Keratinocyte (primary cell): ENCODE data around the gene SF3B4. TPM values are rescaled to one million over a fixed set of nuclear protein-coding genes. Genes with fewer than 3 reads are reported as not detected.

ENCODE experiments used
- DNase-seq: peaks from one replicate; pipeline ENCODE4 v3.0.0-alpha.2; 2011; ENCODE audit warnings: low read depth, missing footprints, low spot score
- FAIRE-seq: peaks from 2 replicates; lab custom pipeline; 2011; peaks lifted over from hg19 to GRCh38; lab: Jason Lieb, UNC
- H2AFZ ChIP-seq: 2 replicates; pipeline ENCODE4 v1.6.0; 2012; ENCODE audit warnings: low read length, control low read depth, inconsistent platforms; ENCODE audit not compliant: control insufficient read depth
- H3K27ac ChIP-seq: 2 replicates; pipeline ENCODE4 v1.5.1; 2011; ENCODE audit warnings: low read length; ENCODE audit not compliant: control insufficient read depth, insufficient read depth
- H3K27me3 ChIP-seq: 3 replicates; pipeline ENCODE4 v1.6.0; 2011; ENCODE audit warnings: low read length; ENCODE audit not compliant: control insufficient read depth, insufficient read depth; ENCODE audit errors: extremely low read depth
- H3K36me3 ChIP-seq, 2 experiments: 2 replicates in 1 of 2; 3 replicates in 1 of 2; pipeline ENCODE4 v1.5.1; 2011; ENCODE audit warnings: low read length in 2 of 2, mild to moderate bottlenecking in 1 of 2; ENCODE audit not compliant: control insufficient read depth in 2 of 2, insufficient read depth in 2 of 2; ENCODE audit errors: extremely low read depth in 1 of 2
- H3K4me1 ChIP-seq: 3 replicates; pipeline ENCODE4 v1.5.1; 2011; ENCODE audit warnings: low read length; ENCODE audit not compliant: control insufficient read depth, insufficient read depth; ENCODE audit errors: extremely low read depth
- H3K4me2 ChIP-seq: 3 replicates; pipeline ENCODE4 v1.6.0; 2011; ENCODE audit warnings: low read depth, low read length; ENCODE audit not compliant: control insufficient read depth, insufficient read depth; ENCODE audit errors: extremely low read depth
- H3K4me3 ChIP-seq, 3 experiments: fragments of 200-600 bp in 1 of 3; sonication (generic) in 1 of 3; 2 replicates in 2 of 3; 3 replicates in 1 of 3; pipeline ENCODE4 v1.5.1; 2011 to 2016; ENCODE audit warnings: low read length in 3 of 3, mild to moderate bottlenecking in 3 of 3, control low read depth in 2 of 3, inconsistent platforms in 1 of 3, low read depth in 1 of 3, mixed read lengths in 1 of 3, mixed run types in 1 of 3, moderate library complexity in 1 of 3; ENCODE audit not compliant: control insufficient read depth in 2 of 3, insufficient read depth in 2 of 3; ENCODE audit errors: extremely low read depth in 1 of 3
- H3K79me2 ChIP-seq: 2 replicates; pipeline ENCODE4 v1.6.0; 2012; ENCODE audit warnings: low read length; ENCODE audit not compliant: control insufficient read depth, insufficient read depth
- H3K9ac ChIP-seq: 3 replicates; pipeline ENCODE4 v1.6.0; 2011; ENCODE audit warnings: low read length; ENCODE audit not compliant: control insufficient read depth, insufficient read depth; ENCODE audit errors: extremely low read depth
- H3K9me1 ChIP-seq: 3 replicates; pipeline ENCODE4 v1.6.0; 2011; ENCODE audit warnings: low read length; ENCODE audit not compliant: control insufficient read depth, insufficient read depth; ENCODE audit errors: extremely low read depth
- H3K9me3 ChIP-seq: 2 replicates; pipeline ENCODE4 v1.5.1; 2012; ENCODE audit warnings: low read depth, low read length; ENCODE audit not compliant: control insufficient read depth
- H4K20me1 ChIP-seq: 3 replicates; pipeline ENCODE4 v1.6.0; 2011; ENCODE audit warnings: low read length; ENCODE audit not compliant: control insufficient read depth, insufficient read depth; ENCODE audit errors: extremely low read depth
- EZH2 ChIP-seq: IDR thresholded peaks from one replicate; pipeline ENCODE4 v1.6.1; 2012; ENCODE audit warnings: inconsistent platforms, mild to moderate bottlenecking, low read length, moderate library complexity
- dilution Hi-C: fragments of 300-500 bp; cut with MboI; formaldehyde crosslinking; loops from one replicate; pipeline ENCODE4 v1.7.0; 2020; ENCODE audit warnings: low sequenced_read_pairs; ENCODE audit not compliant: extremely low pct_ligation_motif_present
- polyA plus RNA-seq, 5 experiments: library from polyadenylated mRNA; depleted of rRNA in 3 of 5; stranded (reverse) in 3 of 5; stranded (forward) in 1 of 5; unstranded in 1 of 5; fragments of >200 nt; gene quantifications; 1 replicate in 1 of 5; 2 replicates in 3 of 5; 3 replicates in 1 of 5; pipeline versions ENCODE4 v1.2.1 to v1.2.3, GENCODE V29; 2011 to 2012; ENCODE audit warnings: missing spikeins in 2 of 5, low read depth in 1 of 5, low replicate concordance in 1 of 5
- TF ChIP-seq, protein P1 (sequence below), 3 experiments: IDR thresholded peaks in 1 of 3; conservative IDR thresholded peaks in 1 of 3; optimal IDR thresholded peaks in 1 of 3; 2 replicates in 2 of 3; 3 replicates in 1 of 3; pipeline versions ENCODE3 to v1.5.1; 2011; ENCODE audit warnings: low read length in 3 of 3, mild to moderate bottlenecking in 3 of 3, moderate library complexity in 2 of 3, control low read depth in 1 of 3, inconsistent platforms in 1 of 3; ENCODE audit not compliant: insufficient read depth in 2 of 3; ENCODE audit errors: extremely low read depth in 1 of 3

Gene SF3B4
- polyA plus RNA-seq, 1 donor (not counting 4 experiments of a cell fraction or from before 2014, with no cell fraction given), result 35.4 TPM

DNA sequence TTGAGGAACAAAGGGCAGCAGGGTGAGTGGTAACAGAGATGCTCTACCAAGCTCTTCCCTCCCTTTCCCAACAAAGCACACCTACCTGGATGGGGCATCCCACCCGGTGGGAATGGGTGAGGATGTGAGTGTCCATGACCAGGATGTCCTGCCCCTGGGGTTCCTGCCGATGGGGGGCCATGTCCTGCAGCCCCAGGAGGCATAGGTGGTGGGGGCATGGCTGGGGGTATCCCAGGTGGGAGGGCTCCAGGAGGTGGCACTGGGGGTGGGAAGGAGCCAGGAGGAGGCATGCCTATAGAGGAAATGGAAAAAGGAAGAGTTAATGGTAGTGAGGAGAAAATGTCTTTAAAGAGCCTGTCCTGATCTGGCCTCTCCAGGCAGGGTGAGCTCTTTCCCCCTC, 1.9 kb downstream of the SF3B4 start:
- Histone ChIP-seq H4K20me1 (peaks cover 3% of the 10 kb centered on the region), H3K9ac (no peak overlapping the region), H3K4me2 (peak overlapping the region; percentile 82), H3K27me3 (no peaks in the 10 kb centered on the region), H2AFZ (no peak overlapping the region), H3K4me1 (peaks cover 20% of the 10 kb centered on the region), H3K4me3 (peak overlapping the region in 1 of 3 experiments; percentile 97), H3K36me3 (peaks cover 31 to 40% of the 10 kb centered on the region in 2 experiments), H3K79me2 (peaks cover 33% of the 10 kb centered on the region), H3K9me3 (no peaks in the 10 kb centered on the region), H3K27ac (no peak overlapping the region), H3K9me1 (no peaks in the 10 kb centered on the region)
- TF ChIP-seq, protein P1, sequence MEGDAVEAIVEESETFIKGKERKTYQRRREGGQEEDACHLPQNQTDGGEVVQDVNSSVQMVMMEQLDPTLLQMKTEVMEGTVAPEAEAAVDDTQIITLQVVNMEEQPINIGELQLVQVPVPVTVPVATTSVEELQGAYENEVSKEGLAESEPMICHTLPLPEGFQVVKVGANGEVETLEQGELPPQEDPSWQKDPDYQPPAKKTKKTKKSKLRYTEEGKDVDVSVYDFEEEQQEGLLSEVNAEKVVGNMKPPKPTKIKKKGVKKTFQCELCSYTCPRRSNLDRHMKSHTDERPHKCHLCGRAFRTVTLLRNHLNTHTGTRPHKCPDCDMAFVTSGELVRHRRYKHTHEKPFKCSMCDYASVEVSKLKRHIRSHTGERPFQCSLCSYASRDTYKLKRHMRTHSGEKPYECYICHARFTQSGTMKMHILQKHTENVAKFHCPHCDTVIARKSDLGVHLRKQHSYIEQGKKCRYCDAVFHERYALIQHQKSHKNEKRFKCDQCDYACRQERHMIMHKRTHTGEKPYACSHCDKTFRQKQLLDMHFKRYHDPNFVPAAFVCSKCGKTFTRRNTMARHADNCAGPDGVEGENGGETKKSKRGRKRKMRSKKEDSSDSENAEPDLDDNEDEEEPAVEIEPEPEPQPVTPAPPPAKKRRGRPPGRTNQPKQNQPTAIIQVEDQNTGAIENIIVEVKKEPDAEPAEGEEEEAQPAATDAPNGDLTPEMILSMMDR (optimal IDR thresholded peaks at IDR 0.05 in 1 of 3, IDR thresholded peaks at IDR 0.05 in 1 of 3, conservative IDR thresholded peaks at IDR 0.05 in 1 of 3; ENCODE audit: extremely low read depth in 1 of 3, insufficient read depth in 2 of 3, low read length in 3 of 3), result no peak
- FAIRE-seq (no peak), DNase-seq (no peak)
- dilution Hi-C loops, result no loop called here

DNA sequence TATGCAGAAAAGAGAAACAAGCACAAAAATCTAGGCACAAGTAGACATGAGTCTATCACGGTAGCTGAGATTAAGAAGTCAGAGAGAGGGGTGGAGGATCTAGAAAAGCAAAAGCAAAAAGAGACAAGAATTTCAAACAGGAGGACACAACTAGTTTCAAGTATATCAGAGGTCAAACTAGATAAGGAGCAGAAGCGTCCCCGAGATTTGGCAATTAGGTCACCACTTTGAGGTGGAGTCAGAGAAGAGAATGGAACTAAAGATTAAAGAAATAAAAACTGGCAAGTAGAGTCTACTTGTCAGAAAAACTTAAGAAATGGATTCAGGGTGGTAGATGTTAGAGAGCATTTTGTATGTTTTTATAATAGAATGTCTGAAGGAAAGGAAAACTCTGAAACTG, 2.3 kb downstream of the SF3B4 start:
- Histone ChIP-seq H3K79me2 (peaks cover 33% of the 10 kb centered on the region), H3K9me1 (no peaks in the 10 kb centered on the region), H3K9ac (no peak overlapping the region), H3K4me3 (no peak overlapping the region), H2AFZ (no peak overlapping the region), H3K4me1 (peaks cover 20% of the 10 kb centered on the region), H4K20me1 (peaks cover 3% of the 10 kb centered on the region), H3K4me2 (no peak overlapping the region), H3K27ac (no peak overlapping the region), H3K9me3 (no peaks in the 10 kb centered on the region), H3K36me3 (peaks cover 31 to 40% of the 10 kb centered on the region in 2 experiments), H3K27me3 (no peaks in the 10 kb centered on the region)
- dilution Hi-C loops, result no loop called here
- DNase-seq (no peak), FAIRE-seq (no peak)
- no peak for TF ChIP-seq EZH2
- TF ChIP-seq, protein P1 (optimal IDR thresholded peaks at IDR 0.05 in 1 of 3, IDR thresholded peaks at IDR 0.05 in 1 of 3, conservative IDR thresholded peaks at IDR 0.05 in 1 of 3; ENCODE audit: extremely low read depth in 1 of 3, insufficient read depth in 2 of 3, low read length in 3 of 3), result no peak
